ENCODE data around the gene HEMK1.

The HEMK1 gene

DNA sequence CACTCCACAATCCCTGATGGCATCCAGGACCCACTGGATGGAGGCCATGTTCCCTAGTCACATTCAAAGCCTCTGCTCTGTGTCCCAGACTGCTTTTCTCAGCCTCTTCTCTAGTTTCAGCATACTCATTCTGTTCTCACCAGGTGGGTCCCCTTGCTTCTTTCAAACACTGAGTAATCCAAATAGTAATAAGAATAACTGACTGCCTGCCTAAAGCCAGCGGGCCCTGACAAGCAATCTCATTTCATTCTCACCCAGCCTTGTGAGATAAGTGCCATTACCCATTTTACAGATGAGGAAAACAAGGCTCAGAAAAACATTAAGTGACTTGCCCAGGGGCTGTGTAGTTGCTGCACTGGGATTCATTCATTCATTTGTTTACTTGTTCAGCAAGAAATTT is 73.1 kb downstream of the HEMK1 start:
- DNase-seq (ENCODE audit: low read depth in 2 of 2): no peak

- no peak for DNase-seq (ENCODE audit: low read depth in 2 of 2)
Observed at GRCh38 chr3:50644561-50644960, 75.2 kb downstream of the HEMK1 start.

GRCh38 chr3:50645378-50645777 is 76.1 kb downstream of the HEMK1 start:
- no peak for DNase-seq (ENCODE audit: low read depth in 2 of 2)

All from stimulated activated CD4-positive, alpha-beta T cell treated with anti-CD3 and anti-CD28 coated beads, Interleukin-15, amount 100 ng/mL, for 48 hours (primary cell).